GM12801 (cell line): ENCODE data around the gene SNX9.

Experiments
- TF ChIP-seq, protein P1 (sequence below): IDR thresholded peaks from one replicate; pipeline ENCODE4 v1.5.1; 2011; ENCODE audit warnings: control low read depth; ENCODE audit not compliant: insufficient read length; ENCODE audit errors: extremely low read depth

Gene SNX9

DNA sequence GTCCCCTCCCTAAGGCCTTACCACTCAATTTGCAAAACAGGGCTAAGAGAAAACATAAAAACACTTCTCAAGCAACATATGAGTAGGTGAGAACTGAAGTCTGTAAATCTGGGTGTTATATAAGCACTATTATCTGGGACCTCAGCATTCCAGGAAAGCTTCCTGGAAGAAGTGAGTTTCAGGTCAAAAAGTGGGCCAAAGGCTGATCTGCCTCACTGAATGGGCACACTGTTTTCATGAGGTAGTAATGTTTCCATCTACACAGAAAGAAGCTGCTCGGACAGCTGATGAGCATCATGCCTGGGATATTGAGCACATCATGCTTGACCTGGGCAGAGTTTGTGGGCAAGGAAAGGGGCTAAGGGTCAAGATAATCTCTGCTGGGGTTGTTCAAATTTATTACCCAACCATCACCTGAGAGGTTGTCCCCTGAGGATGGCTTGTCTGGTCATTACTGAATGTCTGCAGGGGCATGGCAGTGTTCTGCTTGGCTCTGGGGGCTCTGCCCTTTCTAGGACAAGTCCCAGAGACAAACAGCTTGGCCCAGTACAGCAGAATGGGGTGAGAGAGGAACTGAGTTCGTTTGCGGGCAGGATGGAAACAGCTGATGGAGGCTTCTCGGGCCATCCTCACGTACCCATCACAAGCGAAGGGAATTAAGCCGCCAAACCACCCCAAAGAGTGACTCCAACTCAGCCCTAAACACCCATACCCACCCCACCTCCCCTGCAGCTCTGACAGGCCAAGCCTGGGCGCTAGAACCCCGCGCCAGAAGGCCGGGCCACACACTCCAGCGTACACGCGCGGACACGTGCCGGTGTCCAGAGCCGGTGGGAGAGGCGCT, 157.5 kb downstream of the SNX9 start:
- TF ChIP-seq, protein P1, sequence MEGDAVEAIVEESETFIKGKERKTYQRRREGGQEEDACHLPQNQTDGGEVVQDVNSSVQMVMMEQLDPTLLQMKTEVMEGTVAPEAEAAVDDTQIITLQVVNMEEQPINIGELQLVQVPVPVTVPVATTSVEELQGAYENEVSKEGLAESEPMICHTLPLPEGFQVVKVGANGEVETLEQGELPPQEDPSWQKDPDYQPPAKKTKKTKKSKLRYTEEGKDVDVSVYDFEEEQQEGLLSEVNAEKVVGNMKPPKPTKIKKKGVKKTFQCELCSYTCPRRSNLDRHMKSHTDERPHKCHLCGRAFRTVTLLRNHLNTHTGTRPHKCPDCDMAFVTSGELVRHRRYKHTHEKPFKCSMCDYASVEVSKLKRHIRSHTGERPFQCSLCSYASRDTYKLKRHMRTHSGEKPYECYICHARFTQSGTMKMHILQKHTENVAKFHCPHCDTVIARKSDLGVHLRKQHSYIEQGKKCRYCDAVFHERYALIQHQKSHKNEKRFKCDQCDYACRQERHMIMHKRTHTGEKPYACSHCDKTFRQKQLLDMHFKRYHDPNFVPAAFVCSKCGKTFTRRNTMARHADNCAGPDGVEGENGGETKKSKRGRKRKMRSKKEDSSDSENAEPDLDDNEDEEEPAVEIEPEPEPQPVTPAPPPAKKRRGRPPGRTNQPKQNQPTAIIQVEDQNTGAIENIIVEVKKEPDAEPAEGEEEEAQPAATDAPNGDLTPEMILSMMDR = no peak

DNA sequence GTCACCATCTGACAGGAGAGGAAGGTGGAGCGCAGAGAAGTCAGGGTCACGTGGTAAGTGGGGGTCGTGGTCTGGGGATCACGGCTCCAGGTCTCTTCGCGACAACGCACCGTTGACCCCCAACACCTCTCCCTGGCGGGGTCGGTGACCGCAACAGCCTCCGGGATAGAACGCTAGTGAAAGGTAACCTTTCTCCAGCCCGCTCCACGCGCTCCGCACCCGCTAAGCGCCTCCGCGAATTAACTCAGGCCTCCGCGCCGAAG, 158.0 kb downstream of the SNX9 start:
- TF ChIP-seq, protein P1 = no peak

DNA sequence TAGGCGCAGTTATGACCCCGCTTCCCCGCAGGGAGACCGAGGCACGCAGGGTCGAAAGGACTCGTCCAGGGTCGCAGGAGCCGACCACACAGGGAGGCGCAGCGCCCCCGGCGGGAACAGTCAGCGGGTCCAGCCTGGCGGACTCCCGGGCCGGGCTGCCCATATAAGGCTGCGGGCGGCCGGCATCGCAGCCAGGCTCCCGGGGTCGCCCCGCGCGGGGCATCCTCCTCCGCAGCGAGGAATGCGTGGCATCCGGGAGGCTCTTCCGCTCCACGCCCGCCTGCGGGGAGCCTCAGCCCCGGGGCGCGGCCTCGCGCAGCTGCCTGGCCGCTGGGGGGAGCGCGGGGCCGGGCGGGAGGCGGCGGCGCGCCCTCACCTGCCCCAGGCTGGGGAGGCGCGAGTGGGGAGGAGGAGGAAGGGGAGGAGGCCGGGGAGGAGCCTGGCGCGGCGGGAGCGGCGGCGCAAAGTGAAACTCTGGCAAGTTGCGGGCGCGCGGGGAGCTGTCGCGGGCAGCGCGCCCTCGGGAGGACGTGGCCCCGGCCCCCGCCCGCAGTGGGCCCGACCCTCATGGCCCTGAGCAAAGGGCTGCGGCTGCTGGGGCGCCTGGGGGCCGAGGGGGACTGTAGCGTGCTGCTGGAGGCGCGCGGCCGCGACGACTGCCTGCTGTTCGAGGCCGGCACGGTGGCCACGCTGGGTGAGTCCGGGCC, 158.5 kb downstream of the SNX9 start, which contains the start of gene SYNJ2:
SYNJ2 (plus strand) TSS at position 469 of the 707 bp plus-strand sequence; CDS start at position 568, 99 bp downstream.
- TF ChIP-seq, protein P1 = no peak

DNA sequence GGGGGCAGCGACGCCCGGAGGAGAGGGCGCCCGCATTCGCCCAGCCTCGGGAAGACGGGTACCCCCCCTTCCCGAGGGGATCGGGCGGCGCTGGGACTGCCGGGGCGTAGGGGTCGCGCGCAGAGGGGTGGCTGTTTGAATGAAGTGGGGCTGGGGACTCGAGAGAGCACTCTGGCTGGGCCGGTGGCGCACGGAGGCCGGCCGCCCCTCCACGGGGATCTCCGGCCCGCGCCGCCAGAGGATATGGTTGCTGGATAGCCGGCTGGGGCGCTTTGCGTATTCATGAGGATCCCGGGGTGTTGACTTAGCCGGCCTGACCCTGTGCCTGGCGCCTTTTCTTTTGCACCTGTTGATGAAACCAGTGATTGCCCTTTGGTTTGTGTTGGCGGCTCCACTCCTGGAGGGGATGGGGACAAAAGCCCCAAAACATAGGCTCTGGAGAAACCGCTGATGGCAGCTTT, 159.1 kb downstream of the SNX9 start:
- TF ChIP-seq, protein P1 = no peak

DNA sequence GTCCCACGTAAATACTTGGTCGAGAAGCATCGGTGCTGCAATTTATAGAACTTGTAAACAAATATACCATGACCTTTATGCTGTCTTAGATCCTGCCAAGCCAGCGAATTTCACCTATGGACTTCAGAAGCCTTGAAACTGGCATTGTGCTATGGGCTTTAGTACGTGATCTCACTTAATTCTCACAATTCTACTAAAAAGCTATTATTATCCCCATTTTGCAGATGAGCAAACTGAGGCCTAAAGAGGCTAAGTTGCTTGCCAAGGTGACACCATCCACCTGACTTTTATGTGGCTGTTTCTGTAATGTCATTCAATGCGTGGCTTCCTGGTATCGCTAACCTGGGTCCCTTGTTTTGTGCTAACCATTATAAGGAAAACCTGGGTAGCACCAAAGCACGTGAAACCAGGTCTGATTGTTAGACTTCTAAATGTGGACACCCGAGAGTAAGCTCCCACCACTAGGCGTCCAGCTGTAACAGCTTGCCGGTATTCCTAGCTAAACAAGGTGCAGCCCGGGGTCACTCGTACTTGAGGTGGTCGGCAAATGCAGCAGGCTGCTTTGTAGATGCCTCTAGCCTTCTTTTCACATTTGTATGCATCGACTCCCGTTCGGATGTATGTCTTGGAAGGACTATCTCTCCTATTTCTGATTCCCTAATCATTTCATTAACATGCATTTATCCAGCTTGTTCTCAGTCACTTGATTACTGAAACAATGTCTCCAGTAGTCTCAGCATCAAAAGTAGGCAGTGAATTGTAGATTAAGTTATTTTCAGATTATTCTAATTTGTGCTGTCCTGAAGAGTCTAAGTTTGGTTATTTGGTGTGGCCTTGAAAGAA, 159.7 kb downstream of the SNX9 start:
- TF ChIP-seq, protein P1 = no peak

DNA sequence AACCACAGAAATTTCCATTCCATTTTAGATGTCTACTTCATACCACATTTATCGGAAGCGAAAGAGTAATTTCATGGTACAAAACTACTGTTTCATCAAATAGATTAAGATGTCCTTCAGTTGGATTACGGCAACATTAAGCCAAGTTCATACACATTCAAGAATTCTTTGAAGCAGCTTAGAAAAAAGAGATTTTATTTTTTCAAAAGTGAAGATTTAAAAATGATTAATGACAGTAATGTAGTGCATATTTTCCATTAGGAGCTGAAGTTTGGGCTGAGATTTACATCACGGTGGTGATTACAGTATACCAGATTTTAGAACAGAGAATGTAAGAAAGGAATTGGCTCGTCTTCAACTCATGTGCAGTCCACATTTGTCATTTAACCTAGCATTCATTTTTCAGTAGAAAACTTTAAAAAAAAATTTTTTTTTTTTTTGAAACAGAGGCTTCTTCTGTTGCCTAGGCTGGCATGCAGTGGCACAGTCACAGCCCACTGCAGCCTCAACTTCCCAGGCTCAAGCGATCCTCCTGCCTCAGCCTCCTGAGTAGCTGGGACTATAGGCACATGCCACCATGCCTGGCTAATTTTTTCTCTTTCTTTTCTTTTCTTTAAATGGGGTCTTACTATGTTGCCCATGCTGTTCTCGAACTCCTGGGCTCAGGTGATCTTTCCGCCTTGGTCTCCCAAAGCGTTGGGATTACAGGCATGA, 160.5 kb downstream of the SNX9 start:
- TF ChIP-seq, protein P1 = no peak

DNA sequence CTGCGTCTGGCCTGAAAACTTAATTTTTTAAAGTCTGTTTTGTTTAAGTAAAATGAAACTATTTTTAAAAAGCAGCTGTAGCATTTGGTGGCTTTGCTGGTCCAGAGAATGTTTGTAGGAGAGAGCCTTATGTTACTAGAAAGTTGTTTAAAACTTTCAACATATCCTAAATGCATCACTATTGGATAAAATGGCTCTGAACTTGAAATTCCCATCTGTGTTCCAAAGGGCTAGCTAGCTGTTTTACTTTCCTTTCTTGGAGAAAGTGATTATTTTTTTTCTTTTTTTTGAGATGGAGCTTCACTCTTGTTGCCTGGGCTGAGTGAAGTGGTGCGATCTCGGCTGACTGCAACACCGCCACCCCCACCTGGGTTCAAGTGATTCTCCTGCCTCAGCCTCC, 161.1 kb downstream of the SNX9 start:
- TF ChIP-seq, protein P1 = no peak
